Ishikawa (cell line): Measurements from ENCODE around the gene ZNF579.

Experiments used
- CEBPB ChIP-seq: IDR thresholded peaks from 2 replicates; pipeline ENCODE4 v1.6.1; 2012
- CREB1 ChIP-seq: IDR thresholded peaks from 2 replicates; pipeline ENCODE4 v1.6.1; 2012; ENCODE audit warnings: low read depth
- EGR1 ChIP-seq: IDR thresholded peaks from 2 replicates; pipeline ENCODE4 v1.6.1; 2012
- EP300 ChIP-seq: IDR thresholded peaks from 2 replicates; pipeline ENCODE4 v1.6.1; 2012; ENCODE audit warnings: borderline replicate concordance
- FOXM1 ChIP-seq: IDR thresholded peaks from 2 replicates; pipeline ENCODE4 v1.6.1; 2012; ENCODE audit warnings: low read depth, borderline replicate concordance
- MAX ChIP-seq: IDR thresholded peaks from 2 replicates; pipeline ENCODE4 v1.6.1; 2012
- NFIC ChIP-seq: IDR thresholded peaks from 2 replicates; pipeline ENCODE4 v1.6.1; 2012
- RAD21 ChIP-seq: IDR thresholded peaks from 2 replicates; pipeline ENCODE4 v1.6.1; 2012; ENCODE audit warnings: low read depth
- REST ChIP-seq: IDR thresholded peaks from 2 replicates; pipeline ENCODE4 v1.6.1; 2012; ENCODE audit warnings: low read depth, mild to moderate bottlenecking
- TAF1 ChIP-seq: IDR thresholded peaks from 2 replicates; pipeline ENCODE4 v1.6.1; 2012; ENCODE audit warnings: low read depth, mild to moderate bottlenecking
- TCF12 ChIP-seq: IDR thresholded peaks from 2 replicates; pipeline ENCODE4 v1.6.1; 2012; ENCODE audit warnings: low read depth
- TEAD4 ChIP-seq: IDR thresholded peaks from 2 replicates; pipeline ENCODE4 v1.6.1; 2012
- USF1 ChIP-seq: IDR thresholded peaks from 2 replicates; pipeline ENCODE4 v1.6.1; 2012
- YY1 ChIP-seq: IDR thresholded peaks from 2 replicates; pipeline ENCODE4 v1.6.1; 2012; ENCODE audit warnings: low read depth
- ZBTB7A ChIP-seq: IDR thresholded peaks from 2 replicates; pipeline ENCODE4 v1.6.1; 2012; ENCODE audit warnings: low read depth

ZNF579 gene

GRCh38 chr19:55580628-55581144 lies at the start of gene ZNF579:
Gene ZNF579, minus strand, starts transcription at chr19:55580848. Its CDS starts 1,209 bp downstream, at chr19:55579639.
- TF ChIP-seq EGR1, result no peak
- TF ChIP-seq YY1, result peak; percentile 70
- TF ChIP-seq TEAD4, result 0 out of 2 replicates have a peak, but pooled peaks have one; percentile 29
- TF ChIP-seq REST, result no peak
- 0 out of 2 replicates have a peak, but pooled peaks have one; percentile 43 for TF ChIP-seq TCF12
- TF ChIP-seq CEBPB, result peak; percentile 9; the same call in 1 of the 2 replicates
- no peak for TF ChIP-seq CREB1
- peak; percentile 57; the same call in 1 of the 2 replicates for TF ChIP-seq USF1
- peak; percentile 28; the same call in 1 of the 2 replicates for TF ChIP-seq NFIC
- TF ChIP-seq ZBTB7A, result peak; percentile 83; the same call in 1 of the 2 replicates
- TF ChIP-seq MAX, result peak; percentile 74

- TF ChIP-seq REST (no peak), TEAD4 (no peak), USF1 (no peak), CREB1 (no peak), EP300 (no peak), NFIC (no peak)
These were observed 45.7 kb upstream of the ZNF579 start for GRCh38 chr19:55626350-55626749.

- TF ChIP-seq EP300 (no peak), REST (no peak), YY1 (no peak), TEAD4 (no peak), ZBTB7A (no peak), TCF12 (no peak), EGR1 (no peak), CREB1 (no peak), NFIC (no peak), CEBPB (no peak), MAX (no peak), USF1 (no peak), RAD21 (no peak), TAF1 (no peak), FOXM1 (no peak)
These were observed 44.3 kb upstream of the ZNF579 start for GRCh38 chr19:55625004-55625326.

- no peak for TF ChIP-seq NFIC
- TF ChIP-seq TEAD4, result peak; percentile 8; the same call in 1 of the 2 replicates
- TF ChIP-seq CEBPB, result no peak
- 0 out of 2 replicates have a peak, but pooled peaks have one; percentile 30 for TF ChIP-seq CREB1
- no peak for TF ChIP-seq FOXM1
- TF ChIP-seq RAD21, result no peak
- TF ChIP-seq REST, result no peak
- TF ChIP-seq TCF12, result no peak
- TF ChIP-seq EP300, result no peak
- TF ChIP-seq USF1, result no peak
- TF ChIP-seq EGR1, result no peak
- TF ChIP-seq YY1, result peak; percentile 94
- TF ChIP-seq ZBTB7A, result no peak
- peak; percentile 92 for TF ChIP-seq TAF1
- TF ChIP-seq MAX, result peak; percentile 40
These were observed 43.7 kb upstream of the ZNF579 start, which contains the start of gene ZNF784 for GRCh38 chr19:55624109-55625003. Gene ZNF784, minus strand, starts transcription at chr19:55624566. Its CDS starts 5 bp downstream, at chr19:55624561.
